Cardiac fibroblast (primary cell): ENCODE measurements around the gene MYLK2.

ENCODE experiments used
- DNase-seq, 2 donors: peaks; one replicate each; pipeline versions ENCODE4 v3.0.0 to v3.0.0-alpha.2; 2010; ENCODE audit warnings: low read depth in 2 of 2
- H3K4me3 ChIP-seq, 2 donors: replicated peaks in 1 of 2; 1 replicate in 1 of 2; 2 replicates in 1 of 2; pipeline ENCODE4 v1.5.1; 2011; ENCODE audit warnings: low read depth in 2 of 2, low read length in 2 of 2, mild to moderate bottlenecking in 2 of 2, moderate library complexity in 1 of 2
- TF ChIP-seq, protein P1 (sequence below): IDR thresholded peaks from one replicate; pipeline ENCODE4 v1.5.1; 2011; ENCODE audit warnings: low read depth, mild to moderate bottlenecking, low read length, inconsistent platforms

The MYLK2 gene

DNA sequence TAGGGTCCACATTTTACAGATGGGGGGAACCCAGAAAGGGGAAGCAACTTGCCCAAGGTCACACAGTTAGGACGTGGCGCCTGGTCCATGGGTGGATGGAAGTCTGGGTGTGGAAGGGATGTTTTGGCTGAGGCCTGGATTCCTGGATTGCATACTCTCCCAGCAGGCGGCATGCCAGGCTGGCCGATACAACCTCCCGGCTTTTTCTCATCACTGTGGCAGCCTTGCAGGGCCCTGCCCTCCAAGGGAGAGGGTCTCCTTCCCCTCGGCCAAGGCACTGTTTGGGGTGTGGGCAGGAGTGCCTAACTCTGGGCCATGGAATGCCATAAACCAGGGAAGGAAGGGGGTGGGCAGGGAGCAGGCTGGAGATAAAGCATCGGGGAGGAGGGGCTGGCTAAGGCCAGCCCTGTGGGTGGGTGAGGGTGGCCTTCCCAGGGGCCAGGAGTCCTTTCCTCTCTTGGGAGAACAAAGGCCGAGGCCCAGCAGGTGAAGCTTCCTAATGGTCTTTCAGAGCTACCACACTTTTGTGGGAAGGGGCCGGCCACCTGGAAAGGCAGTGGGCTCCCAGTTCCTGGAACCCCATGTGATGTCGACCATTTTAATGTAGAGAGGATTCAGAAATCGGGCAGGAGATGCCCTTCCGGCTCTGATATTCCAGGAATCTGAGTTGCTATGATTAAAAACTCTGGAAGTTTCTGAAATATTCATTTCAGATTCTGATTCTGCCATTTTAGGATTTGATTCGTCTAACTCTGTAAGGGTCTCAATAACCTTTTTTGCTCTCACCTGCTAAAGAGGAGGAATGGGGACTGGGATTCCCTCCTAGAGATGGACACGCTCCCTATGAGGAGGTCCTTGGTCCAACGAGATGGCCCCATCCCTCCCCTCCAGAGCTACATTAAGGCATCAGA lies 22.0 kb downstream of the MYLK2 start:
- TF ChIP-seq, protein P1, sequence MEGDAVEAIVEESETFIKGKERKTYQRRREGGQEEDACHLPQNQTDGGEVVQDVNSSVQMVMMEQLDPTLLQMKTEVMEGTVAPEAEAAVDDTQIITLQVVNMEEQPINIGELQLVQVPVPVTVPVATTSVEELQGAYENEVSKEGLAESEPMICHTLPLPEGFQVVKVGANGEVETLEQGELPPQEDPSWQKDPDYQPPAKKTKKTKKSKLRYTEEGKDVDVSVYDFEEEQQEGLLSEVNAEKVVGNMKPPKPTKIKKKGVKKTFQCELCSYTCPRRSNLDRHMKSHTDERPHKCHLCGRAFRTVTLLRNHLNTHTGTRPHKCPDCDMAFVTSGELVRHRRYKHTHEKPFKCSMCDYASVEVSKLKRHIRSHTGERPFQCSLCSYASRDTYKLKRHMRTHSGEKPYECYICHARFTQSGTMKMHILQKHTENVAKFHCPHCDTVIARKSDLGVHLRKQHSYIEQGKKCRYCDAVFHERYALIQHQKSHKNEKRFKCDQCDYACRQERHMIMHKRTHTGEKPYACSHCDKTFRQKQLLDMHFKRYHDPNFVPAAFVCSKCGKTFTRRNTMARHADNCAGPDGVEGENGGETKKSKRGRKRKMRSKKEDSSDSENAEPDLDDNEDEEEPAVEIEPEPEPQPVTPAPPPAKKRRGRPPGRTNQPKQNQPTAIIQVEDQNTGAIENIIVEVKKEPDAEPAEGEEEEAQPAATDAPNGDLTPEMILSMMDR = no peak
- H3K4me3 ChIP-seq = no peak overlapping the region
- DNase-seq = peak; percentile 41 to 47

DNA sequence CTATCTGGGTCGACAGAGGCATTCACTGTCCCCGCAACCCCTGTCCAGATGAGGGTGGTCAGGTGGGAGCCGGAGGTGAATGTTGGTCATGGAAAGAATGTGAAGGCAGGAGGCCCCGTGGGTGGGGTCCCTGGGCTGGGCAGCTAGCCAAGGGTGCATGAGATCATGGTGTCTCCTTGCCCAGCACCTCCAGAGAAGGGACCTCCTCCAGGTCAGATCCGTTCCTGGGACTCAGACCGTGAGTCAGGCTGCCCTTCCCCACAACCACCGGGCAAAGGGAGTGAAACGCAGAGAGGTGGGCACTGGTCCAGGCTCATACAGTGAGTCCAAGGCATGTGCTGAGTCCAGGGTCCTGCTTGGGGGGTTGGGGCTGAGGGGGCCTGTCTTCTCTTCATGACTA lies 22.8 kb downstream of the MYLK2 start:
- TF ChIP-seq, protein P1 = no peak
- H3K4me3 ChIP-seq = peak overlapping the region in 1 of 2 donors; percentile 62
- DNase-seq = peak; percentile 77 to 94

- H3K4me3 ChIP-seq = peak overlapping the region in 1 of 2 donors; percentile 62
- peak; percentile 83 to 92 for DNase-seq
- TF ChIP-seq, protein P1 = no peak
Measured at GRCh38 chr20:31842471-31843157, 23.5 kb downstream of the MYLK2 start.

DNA sequence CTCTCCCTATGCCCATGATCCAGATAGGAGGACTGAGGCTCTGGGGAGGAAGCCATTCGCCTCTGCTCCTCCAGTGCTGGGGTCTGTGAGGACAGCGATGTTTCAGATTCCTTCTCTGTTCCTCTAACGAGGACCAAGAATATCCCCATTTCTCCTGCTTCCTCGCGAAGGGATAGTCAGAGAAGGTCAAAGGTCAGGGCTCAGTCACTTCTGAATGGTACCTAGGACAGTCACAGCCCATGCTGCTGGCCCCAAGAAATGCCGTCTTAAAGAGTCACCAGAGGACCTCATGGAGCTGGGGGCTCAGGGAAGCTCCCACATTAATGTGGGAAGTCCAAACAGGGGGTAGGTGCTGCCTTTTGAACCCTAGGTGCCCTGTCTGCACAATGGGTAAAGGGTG lies 24.1 kb downstream of the MYLK2 start:
- peak overlapping the region in 1 of 2 donors; percentile 62 for H3K4me3 ChIP-seq
- TF ChIP-seq, protein P1 = no peak
- DNase-seq = peak in 1 of 2 donors; percentile 48

DNA sequence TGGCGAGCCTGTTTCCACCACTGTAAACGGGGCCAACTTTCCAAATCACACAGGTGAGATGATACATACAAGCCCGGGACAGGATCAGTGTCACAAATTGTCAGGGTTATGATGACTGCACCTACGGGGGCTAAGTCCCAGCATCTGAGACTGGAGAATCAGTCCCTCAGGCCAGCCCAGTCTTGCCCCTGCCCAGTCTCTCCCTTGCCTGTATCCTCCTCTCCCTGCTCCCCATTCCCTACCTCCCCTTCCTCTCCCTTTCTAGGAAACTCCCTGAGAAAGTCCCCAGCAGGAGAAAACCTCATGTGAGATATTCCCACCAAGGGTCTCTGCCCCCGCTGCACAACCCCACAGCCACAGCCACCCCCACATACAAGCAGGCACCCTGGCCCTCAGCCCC lies 24.7 kb downstream of the MYLK2 start:
- TF ChIP-seq, protein P1 = no peak
- H3K4me3 ChIP-seq = peak overlapping the region in 1 of 2 donors; percentile 62
- no peak for DNase-seq

- peak overlapping the region in 1 of 2 donors; percentile 62 for H3K4me3 ChIP-seq
- DNase-seq = no peak
- TF ChIP-seq, protein P1 = no peak
Measured at GRCh38 chr20:31844737-31845299, 25.7 kb downstream of the MYLK2 start.
